HepG2 (cell line): ENCODE results near the gene PRSS8. TPM values are rescaled to one million over a fixed set of nuclear protein-coding genes. Genes with fewer than 3 reads are reported as not detected.

Experiments used
- ARNT ChIP-seq: fragments of 450-650 bp; IDR thresholded peaks from 2 replicates; pipeline ENCODE4 v1.6.1; 2017
- EP300 ChIP-seq, 3 experiments: sonication (generic) in 1 of 3; formaldehyde crosslinking in 1 of 3; IDR thresholded peaks; 2 replicates each; pipeline versions ENCODE4 v1.5.1 to v1.6.1; 2011 to 2020; ENCODE audit warnings: low read depth in 2 of 3, low read length in 2 of 3, borderline replicate concordance in 1 of 3, improper control_type of control experiment in 1 of 3, mild to moderate bottlenecking in 1 of 3, missing genetic modification reagents in 1 of 3, moderate library complexity in 1 of 3
- FOXO1 ChIP-seq: sonication (generic); formaldehyde crosslinking; IDR thresholded peaks from 2 replicates; pipeline ENCODE4 v1.4.0; 2020; ENCODE audit warnings: missing genetic modification reagents
- FOXP1 ChIP-seq, 2 experiments: fragments of 450-650 bp in 1 of 2; IDR thresholded peaks; 2 replicates each; pipeline ENCODE4 v1.6.1; 2017 to 2018; ENCODE audit warnings: antibody characterized with exemption in 1 of 2
- KDM5B ChIP-seq: sonication (generic); formaldehyde crosslinking; IDR thresholded peaks from 2 replicates; pipeline ENCODE4 v1.4.0; 2020; ENCODE audit warnings: missing genetic modification reagents, mild to moderate bottlenecking, borderline replicate concordance
- KLF16 ChIP-seq, 2 experiments: sonication (generic) in 1 of 2; formaldehyde crosslinking in 1 of 2; IDR thresholded peaks; 2 replicates each; pipeline versions ENCODE4 v1.6.1 to v1.8.0; 2016 to 2023; ENCODE audit warnings: missing genetic modification reagents in 2 of 2, missing compliant biosample characterization in 1 of 2
- MYNN ChIP-seq: sonication (generic); formaldehyde crosslinking; IDR thresholded peaks from 2 replicates; pipeline ENCODE4 v1.4.0; 2020; ENCODE audit warnings: mild to moderate bottlenecking, low read depth, missing genetic modification reagents
- NFRKB ChIP-seq: fragments of 450-650 bp; IDR thresholded peaks from 2 replicates; pipeline ENCODE4 v1.6.1; 2017
- PCBP2 ChIP-seq: fragments of 200-400 bp; formaldehyde crosslinking; optimal IDR thresholded peaks from 2 replicates; pipeline ENCODE3; 2018; ENCODE audit warnings: low read length, low read depth; ENCODE audit not compliant: poor library complexity, severe bottlenecking
- POLR2A ChIP-seq, 2 experiments: IDR thresholded peaks; 2 replicates each; pipeline ENCODE4 v1.6.1; 2011; ENCODE audit warnings: low read depth in 2 of 2, low read length in 2 of 2, mild to moderate bottlenecking in 1 of 2, moderate library complexity in 1 of 2; ENCODE audit not compliant: insufficient read depth in 1 of 2
- RARA ChIP-seq: IDR thresholded peaks from 2 replicates; pipeline ENCODE4 v1.6.1; 2016; ENCODE audit warnings: missing genetic modification reagents, missing compliant biosample characterization
- RCOR2 ChIP-seq: IDR thresholded peaks from 2 replicates; pipeline ENCODE4 v1.6.1; 2016; ENCODE audit warnings: missing biosample characterization, missing genetic modification reagents
- SALL2 ChIP-seq: sonication (generic); formaldehyde crosslinking; IDR thresholded peaks from 2 replicates; pipeline ENCODE4 v1.8.1; 2023; ENCODE audit warnings: mild to moderate bottlenecking, missing genetic modification reagents, inconsistent platforms
- TEAD3 ChIP-seq: optimal IDR thresholded peaks from 2 replicates; pipeline ENCODE3; 2016; ENCODE audit warnings: borderline replicate concordance
- ZFP37 ChIP-seq: sonication (generic); formaldehyde crosslinking; IDR thresholded peaks from 2 replicates; pipeline ENCODE4 v1.4.0; 2020; ENCODE audit warnings: missing genetic modification reagents, borderline replicate concordance
- ZNF143 ChIP-seq: sonication (generic); formaldehyde crosslinking; IDR thresholded peaks from 2 replicates; pipeline ENCODE4 v1.4.0; 2020; ENCODE audit warnings: missing genetic modification reagents
- ZNF160 ChIP-seq: sonication (generic); formaldehyde crosslinking; IDR thresholded peaks from 2 replicates; pipeline ENCODE4 v1.8.0; 2022; ENCODE audit warnings: mild to moderate bottlenecking, inconsistent platforms, missing genetic modification reagents
- ZNF589 ChIP-seq: sonication (generic); formaldehyde crosslinking; conservative IDR thresholded peaks from 2 replicates; pipeline ENCODE4 v1.8.0; 2022; ENCODE audit warnings: mild to moderate bottlenecking, moderate library complexity, missing genetic modification reagents
- ZNF652 ChIP-seq: IDR thresholded peaks from 2 replicates; pipeline ENCODE4 v1.6.1; 2016; ENCODE audit warnings: low read depth, borderline replicate concordance
- ZNF768 ChIP-seq: sonication (generic); formaldehyde crosslinking; IDR thresholded peaks from 2 replicates; pipeline ENCODE4 v1.4.0; 2020; ENCODE audit warnings: missing genetic modification reagents
- polyA plus RNA-seq, 8 experiments: library from polyadenylated mRNA; depleted of rRNA in 3 of 8; stranded (reverse) in 7 of 8; unstranded in 1 of 8; fragments of >200 nt; fragmentation: Illumina TruSeq in 4 of 8; extraction: Trizol in 4 of 8; gene quantifications; 2 replicates each; pipeline versions ENCODE4 v1.2.1 to v1.2.3, GENCODE V29; 2011 to 2016; ENCODE audit warnings: low read depth in 4 of 8, missing spikeins in 1 of 8, mixed read lengths in 1 of 8; ENCODE audit not compliant: insufficient read depth in 1 of 8
- total RNA-seq, 5 experiments: library from RNA; depleted of rRNA; stranded (reverse); fragments of >200 nt; fragmentation: Illumina TruSeq; extraction: Trizol; gene quantifications; 2 replicates each; pipeline ENCODE4 v1.2.3, GENCODE V29; 2016; ENCODE audit warnings: low read depth in 1 of 5

The PRSS8 gene
- total and polyA plus RNA-seq, 2 of the 13 experiments (the other 11 are each of a cell fraction or from before 2014, with no cell fraction given), result 2.6 to 7.2 TPM

GRCh38 chr16:31135535-31136286 lies at the start of gene PRSS8 (continued):
- TF ChIP-seq ZNF160 (CRISPR knock-in tag) (0 out of 2 replicates have a peak, but pooled peaks have one; percentile 33), RARA (CRISPR knock-in tag) (no peak), SALL2 (CRISPR knock-in tag) (no peak), ZNF768 (CRISPR knock-in tag) (0 out of 2 replicates have a peak, but pooled peaks have one; percentile 11), NFRKB (0 out of 2 replicates have a peak, but pooled peaks have one; percentile 36), TEAD3 (CRISPR knock-in tag) (peak; percentile 1), ZNF143 (CRISPR knock-in tag) (0 out of 2 replicates have a peak, but pooled peaks have one; percentile 14), PCBP2 (no peak), KLF16 (CRISPR knock-in tag; IDR thresholded peaks at IDR 0.05) (0 out of 4 replicates have a peak, but pooled peaks of 1 of the 2 experiments have one; percentile 39), FOXP1 (IDR thresholded peaks at IDR 0.05) (peak; percentile 48; the same call in 1 of the 2 replicates), FOXP1 (CRISPR knock-in tag; IDR thresholded peaks at IDR 0.05) (no peak), ZNF652 (CRISPR knock-in tag) (no peak), MYNN (CRISPR knock-in tag) (no peak), RCOR2 (no peak), KDM5B (CRISPR knock-in tag) (peak; percentile 26; the same call in 1 of the 2 replicates), ARNT (0 out of 2 replicates have a peak, but pooled peaks have one; percentile 82), FOXO1 (CRISPR knock-in tag) (0 out of 2 replicates have a peak, but pooled peaks have one; percentile 5), ZFP37 (CRISPR knock-in tag) (no peak), EP300 (IDR thresholded peaks at IDR 0.05; ENCODE audit: low read depth in 2 of 2, low read length in 2 of 2) (no peak), EP300 (CRISPR knock-in tag; IDR thresholded peaks at IDR 0.05; ENCODE audit: borderline replicate concordance) (no peak), POLR2A (IDR thresholded peaks at IDR 0.05; ENCODE audit: insufficient read depth in 1 of 2, low read depth in 2 of 2, low read length in 2 of 2) (peak in 1 of 2 experiments; percentile 68; a peak in 2 of 4 replicates), ZNF589 (0 out of 2 replicates have a peak, but pooled peaks have one; percentile 14)
- TF ChIP-seq, all 625 proteins: peak for 53
